ENCODE results near the gene MDM1.

DNA sequence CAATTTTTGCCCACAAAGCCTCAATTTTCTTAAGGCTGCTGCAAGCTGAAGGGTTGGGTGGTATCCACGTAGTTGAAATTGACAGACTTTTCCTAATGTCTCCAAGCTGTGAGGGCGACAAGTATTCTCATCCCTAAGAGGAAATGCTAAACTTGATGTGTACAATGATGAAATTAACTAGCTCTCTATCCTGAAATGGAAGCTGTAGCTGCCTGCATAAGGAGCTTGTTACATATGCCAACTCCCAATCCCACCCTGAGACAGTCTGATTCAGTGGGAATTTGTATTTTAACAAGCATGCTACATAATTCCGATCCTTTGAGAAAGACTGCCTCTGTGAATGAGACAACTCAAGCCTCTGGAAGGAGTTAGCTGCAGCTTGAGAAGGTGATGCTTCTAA lies 45.7 kb upstream of the MDM1 start:
- TF ChIP-seq POLR2A (IDR thresholded peaks at IDR 0.05) = no peak
- TF ChIP-seq, protein P1, sequence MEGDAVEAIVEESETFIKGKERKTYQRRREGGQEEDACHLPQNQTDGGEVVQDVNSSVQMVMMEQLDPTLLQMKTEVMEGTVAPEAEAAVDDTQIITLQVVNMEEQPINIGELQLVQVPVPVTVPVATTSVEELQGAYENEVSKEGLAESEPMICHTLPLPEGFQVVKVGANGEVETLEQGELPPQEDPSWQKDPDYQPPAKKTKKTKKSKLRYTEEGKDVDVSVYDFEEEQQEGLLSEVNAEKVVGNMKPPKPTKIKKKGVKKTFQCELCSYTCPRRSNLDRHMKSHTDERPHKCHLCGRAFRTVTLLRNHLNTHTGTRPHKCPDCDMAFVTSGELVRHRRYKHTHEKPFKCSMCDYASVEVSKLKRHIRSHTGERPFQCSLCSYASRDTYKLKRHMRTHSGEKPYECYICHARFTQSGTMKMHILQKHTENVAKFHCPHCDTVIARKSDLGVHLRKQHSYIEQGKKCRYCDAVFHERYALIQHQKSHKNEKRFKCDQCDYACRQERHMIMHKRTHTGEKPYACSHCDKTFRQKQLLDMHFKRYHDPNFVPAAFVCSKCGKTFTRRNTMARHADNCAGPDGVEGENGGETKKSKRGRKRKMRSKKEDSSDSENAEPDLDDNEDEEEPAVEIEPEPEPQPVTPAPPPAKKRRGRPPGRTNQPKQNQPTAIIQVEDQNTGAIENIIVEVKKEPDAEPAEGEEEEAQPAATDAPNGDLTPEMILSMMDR (IDR thresholded peaks at IDR 0.05) = no peak

Data from lower leg skin (tissue), 3 donors.